IMR-90 (cell line): Measurements from ENCODE around the gene GRB10. TPM values are rescaled to one million over a fixed set of nuclear protein-coding genes. Genes with fewer than 3 reads are reported as not detected.

Source experiments
- ATAC-seq: fragments of 200-7000 bp; cut with Tn5 transposase; 2 replicates; pipeline ENCODE4 v1.9.1; 2020; ENCODE audit warnings: low read depth, mild to moderate bottlenecking, moderate library complexity
- BruUV-seq: library from RNA; stranded (reverse); fragments of 400-500 nt; replicated peaks from 2 replicates; lab custom pipeline; 2021; lab: Mats Ljungman, UMichigan
- CTCF ChIA-PET: fragments of 300-600 bp; formaldehyde crosslinking; extraction: SDS; loops from one replicate; lab custom pipeline; 2021; ENCODE audit warnings: antibody characterized with exemption; lab: Yijun Ruan, JAX
- POLR2A ChIA-PET: fragments of 300-600 bp; sonication (Branson Sonifier 250); formaldehyde crosslinking; loops from one replicate; lab custom pipeline; 2022; ENCODE audit warnings: antibody characterized with exemption; ENCODE audit not compliant: unreplicated experiment; lab: Charles Lee
- DNase-seq: peaks from one replicate; pipeline ENCODE4 v3.0.0; 2013
- H2AFZ ChIP-seq: replicated peaks from 2 replicates; pipeline ENCODE3; 2013; ENCODE audit warnings: low read length, mild to moderate bottlenecking; ENCODE audit not compliant: poor library complexity
- H2AK5ac ChIP-seq: 2 replicates; pipeline ENCODE4 v1.6.1; 2013; ENCODE audit warnings: low read depth, low read length, inconsistent platforms
- H2AK9ac ChIP-seq: replicated peaks from 2 replicates; pipeline ENCODE3; 2013; ENCODE audit warnings: mild to moderate bottlenecking, low read depth, low read length, moderate library complexity; ENCODE audit not compliant: poor library complexity
- H2BK120ac ChIP-seq: 2 replicates; pipeline ENCODE4 v1.6.1; 2013; ENCODE audit warnings: low read depth, low read length, inconsistent platforms
- H2BK15ac ChIP-seq: 3 replicates; pipeline ENCODE4 v1.6.1; 2013; ENCODE audit warnings: low read depth, low read length, inconsistent platforms
- H2BK20ac ChIP-seq: 2 replicates; pipeline ENCODE4 v1.6.1; 2013; ENCODE audit warnings: low read depth, mild to moderate bottlenecking, inconsistent platforms, low read length, moderate library complexity
- H2BK5ac ChIP-seq: 2 replicates; pipeline ENCODE4 v1.6.1; 2013; ENCODE audit warnings: mild to moderate bottlenecking, low read depth, low read length, inconsistent platforms; ENCODE audit not compliant: poor library complexity, severe bottlenecking
- H3K14ac ChIP-seq: replicated peaks from 2 replicates; pipeline ENCODE4 v1.6.1; 2013; ENCODE audit warnings: low read depth, low read length, inconsistent platforms
- H3K18ac ChIP-seq: 2 replicates; pipeline ENCODE4 v1.6.1; 2013; ENCODE audit warnings: low read depth, low read length, control low read depth
- H3K23ac ChIP-seq: 2 replicates; pipeline ENCODE4 v1.6.1; 2013; ENCODE audit warnings: low read depth, low read length, inconsistent platforms
- H3K27ac ChIP-seq: 2 replicates; pipeline ENCODE4 v1.5.1; 2013; ENCODE audit warnings: mild to moderate bottlenecking, control low read depth, low read length; ENCODE audit not compliant: insufficient read depth
- H3K27me3 ChIP-seq: 2 replicates; pipeline ENCODE4 v1.6.1; 2013; ENCODE audit warnings: low read length; ENCODE audit not compliant: control insufficient read depth, insufficient read depth
- H3K36me3 ChIP-seq: 2 replicates; pipeline ENCODE4 v1.6.1; 2013; ENCODE audit warnings: low read length, mixed read lengths; ENCODE audit not compliant: control insufficient read depth, insufficient read depth
- H3K4ac ChIP-seq: 2 replicates; pipeline ENCODE4 v1.6.1; 2013; ENCODE audit warnings: low read depth, low read length, inconsistent platforms
- H3K4me1 ChIP-seq: 2 replicates; pipeline ENCODE4 v1.6.1; 2013; ENCODE audit warnings: low read length, mixed read lengths; ENCODE audit not compliant: control insufficient read depth, insufficient read depth
- H3K4me2 ChIP-seq: 2 replicates; pipeline ENCODE4 v1.6.1; 2013; ENCODE audit warnings: low read depth, mild to moderate bottlenecking, control low read depth, low read length, moderate library complexity
- H3K4me3 ChIP-seq: 2 replicates; pipeline ENCODE4 v1.5.1; 2013; ENCODE audit warnings: low read depth, mild to moderate bottlenecking, control low read depth, low read length, moderate library complexity; ENCODE audit not compliant: insufficient read depth
- H3K56ac ChIP-seq: 2 replicates; pipeline ENCODE4 v1.6.1; 2013; ENCODE audit warnings: low read length, inconsistent platforms; ENCODE audit not compliant: insufficient read depth; ENCODE audit errors: extremely low read depth
- H3K79me1 ChIP-seq, 2 experiments: 2 replicates each; pipeline ENCODE4 v1.6.1; 2013; ENCODE audit warnings: low read length in 2 of 2, inconsistent platforms in 1 of 2, low read depth in 1 of 2
- H3K9ac ChIP-seq: 2 replicates; pipeline ENCODE4 v1.6.1; 2013; ENCODE audit warnings: low read depth, low read length, control low read depth
- H3K9me1 ChIP-seq: 2 replicates; pipeline ENCODE4 v1.6.1; 2013; ENCODE audit warnings: low read length, inconsistent platforms; ENCODE audit not compliant: insufficient read depth
- H3K9me3 ChIP-seq: 2 replicates; pipeline ENCODE4 v1.6.1; 2013; ENCODE audit warnings: low read length; ENCODE audit not compliant: control insufficient read depth, insufficient read depth
- H4K20me1 ChIP-seq: 2 replicates; pipeline ENCODE4 v1.6.1; 2013; ENCODE audit warnings: low read length, inconsistent platforms; ENCODE audit not compliant: insufficient read depth
- H4K5ac ChIP-seq: 2 replicates; pipeline ENCODE4 v1.6.1; 2013; ENCODE audit warnings: mild to moderate bottlenecking, low read depth, low read length, control low read depth
- H4K8ac ChIP-seq, 2 experiments: 2 replicates each; pipeline ENCODE4 v1.6.1; 2013; ENCODE audit warnings: low read depth in 2 of 2, low read length in 2 of 2, control low read depth in 1 of 2, inconsistent platforms in 1 of 2
- H4K91ac ChIP-seq: 2 replicates; pipeline ENCODE4 v1.6.1; 2013; ENCODE audit warnings: low read depth, low read length, inconsistent platforms; ENCODE audit not compliant: insufficient read depth
- BHLHE40 ChIP-seq: fragments of 150-350 bp; IDR thresholded peaks from 2 replicates; pipeline ENCODE4 v1.6.1; 2016; ENCODE audit warnings: mild to moderate bottlenecking, low read depth, low read length
- MXI1 ChIP-seq: IDR thresholded peaks from 2 replicates; pipeline ENCODE4 v1.6.1; 2012; ENCODE audit warnings: low read depth, mild to moderate bottlenecking, low read length, moderate library complexity, borderline replicate concordance
- NFE2L2 ChIP-seq: fragments of 150-350 bp; IDR thresholded peaks from 2 replicates; pipeline ENCODE4 v1.6.1; 2016; ENCODE audit warnings: low read depth, mild to moderate bottlenecking, low read length
- WGBS, 2 experiments: methylation state at CpG; one replicate each; pipeline versions ENCODE4 v1.1.5 to v1.1.7; 2013; ENCODE audit warnings: missing lambda C conversion rate in 2 of 2; ENCODE audit not compliant: insufficient read length in 1 of 2; ENCODE audit errors: extremely low coverage in 2 of 2; 5-methylcytosine and 5-hydroxymethylcytosine counted together
- dilution Hi-C: fragments of 300-500 bp; cut with HindIII; formaldehyde crosslinking; loops from one replicate; pipeline ENCODE4 v1.14.3; 2018; ENCODE audit warnings: low sequenced_read_pairs; ENCODE audit not compliant: unreplicated experiment
- in situ Hi-C: fragments of 300-500 bp; cut with MboI; formaldehyde crosslinking; loops from 3 replicates; pipeline ENCODE4 v1.14.3; 2019; ENCODE audit warnings: low sequenced_read_pairs, inconsistent platforms, mixed read lengths
- intact Hi-C: fragments of 100-400 bp; cut with micrococcal nuclease; formaldehyde crosslinking; loops from 2 replicates; pipeline ENCODE4 v1.10.0; 2022
- polyA plus RNA-seq, 3 experiments: library from polyadenylated mRNA; depleted of rRNA; stranded (reverse); fragments of >200 nt; gene quantifications; 2 replicates each; pipeline ENCODE4 v1.2.3, GENCODE V29; 2012; ENCODE audit warnings: low replicate concordance in 1 of 3
- total RNA-seq: library from RNA; depleted of rRNA; stranded (reverse); fragments of >200 nt; gene quantifications from 2 replicates; pipeline ENCODE4 v1.2.3, GENCODE V29; 2012
- TF ChIP-seq, protein P1 (sequence below): fragments of 150-350 bp; IDR thresholded peaks from 2 replicates; pipeline ENCODE4 v1.6.1; 2017; ENCODE audit warnings: mild to moderate bottlenecking, antibody characterized with exemption, low read length, low read depth
- TF ChIP-seq, protein P2 (sequence below): conservative IDR thresholded peaks from 2 replicates; pipeline ENCODE4 v1.5.1; 2012; ENCODE audit warnings: mild to moderate bottlenecking, low read depth, low read length, improper control_type of control experiment

Gene GRB10
- total and polyA plus RNA-seq, 2 of the 4 experiments (the other 2 are of a cell fraction): 6.3 to 15.1 TPM

DNA sequence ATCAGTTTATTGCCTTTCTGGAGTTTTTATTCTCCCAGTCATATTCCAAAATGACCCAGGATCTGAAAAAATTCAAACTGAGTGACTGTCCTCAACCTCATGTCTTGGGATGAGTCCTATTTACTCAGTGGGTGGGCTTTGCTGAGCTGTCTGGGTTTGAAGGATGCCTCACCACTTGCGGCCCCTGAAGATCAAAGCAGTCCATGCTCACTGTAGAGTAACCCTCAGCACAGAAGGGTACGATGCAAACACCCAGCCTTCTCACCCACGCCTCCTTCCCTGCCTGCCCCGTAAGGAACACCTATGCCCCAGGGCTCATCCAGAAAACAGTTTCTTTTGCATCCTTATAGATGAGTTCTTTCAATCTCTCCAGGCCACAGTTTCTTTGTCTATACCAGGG lies 42.2 kb upstream of the GRB10 start:
- Histone ChIP-seq H3K9ac (no peak overlapping the region), H2AK9ac (no peak overlapping the region), H2BK20ac (no peak overlapping the region), H3K4ac (no peak overlapping the region), H2BK120ac (no peak overlapping the region), H3K4me3 (no peak overlapping the region), H2AFZ (no peak overlapping the region), H3K4me2 (no peak overlapping the region), H4K20me1 (0 out of 2 replicates have a peak, but pooled peaks cover 3% of the 10 kb centered on the region), H3K27ac (no peak overlapping the region), H4K91ac (no peak overlapping the region), H2BK5ac (no peak overlapping the region), H3K14ac (no peak overlapping the region), H4K8ac (no peak overlapping the region), H3K36me3 (no peaks in the 10 kb centered on the region), H3K9me3 (no peaks in the 10 kb centered on the region), H3K9me1 (peaks cover 10% of the 10 kb centered on the region; the same call in 1 of the 2 replicates), H3K4me1 (peaks cover 4% of the 10 kb centered on the region), H3K79me1 (no peaks in the 10 kb centered on the region), H3K56ac (no peak overlapping the region), H3K23ac (no peak overlapping the region), H3K18ac (no peak overlapping the region), H2BK15ac (no peak overlapping the region), H4K5ac (no peak overlapping the region), H2AK5ac (no peak overlapping the region), H3K27me3 (0 out of 2 replicates have a peak, but pooled peaks cover 2% of the 10 kb centered on the region)
- no peak for ATAC-seq
- intact Hi-C loops (no loop called here), in situ Hi-C loops (no loop called here), dilution Hi-C loops (no loop called here)
- no peak for DNase-seq
- ChIA-PET CTCF (no interaction called here), POLR2A (no interaction called here)
- WGBS, 2 experiments: 90% methylated on average over 2 of the region's 4 CpGs; no CpG with 5 or more reads in 1 of the 2 experiments
- BruUV-seq: no TSS peak
- TF ChIP-seq, protein P1, sequence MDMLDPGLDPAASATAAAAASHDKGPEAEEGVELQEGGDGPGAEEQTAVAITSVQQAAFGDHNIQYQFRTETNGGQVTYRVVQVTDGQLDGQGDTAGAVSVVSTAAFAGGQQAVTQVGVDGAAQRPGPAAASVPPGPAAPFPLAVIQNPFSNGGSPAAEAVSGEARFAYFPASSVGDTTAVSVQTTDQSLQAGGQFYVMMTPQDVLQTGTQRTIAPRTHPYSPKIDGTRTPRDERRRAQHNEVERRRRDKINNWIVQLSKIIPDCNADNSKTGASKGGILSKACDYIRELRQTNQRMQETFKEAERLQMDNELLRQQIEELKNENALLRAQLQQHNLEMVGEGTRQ: no peak
- TF ChIP-seq MXI1 (no peak), NFE2L2 (no peak), BHLHE40 (no peak)
- TF ChIP-seq, protein P2, sequence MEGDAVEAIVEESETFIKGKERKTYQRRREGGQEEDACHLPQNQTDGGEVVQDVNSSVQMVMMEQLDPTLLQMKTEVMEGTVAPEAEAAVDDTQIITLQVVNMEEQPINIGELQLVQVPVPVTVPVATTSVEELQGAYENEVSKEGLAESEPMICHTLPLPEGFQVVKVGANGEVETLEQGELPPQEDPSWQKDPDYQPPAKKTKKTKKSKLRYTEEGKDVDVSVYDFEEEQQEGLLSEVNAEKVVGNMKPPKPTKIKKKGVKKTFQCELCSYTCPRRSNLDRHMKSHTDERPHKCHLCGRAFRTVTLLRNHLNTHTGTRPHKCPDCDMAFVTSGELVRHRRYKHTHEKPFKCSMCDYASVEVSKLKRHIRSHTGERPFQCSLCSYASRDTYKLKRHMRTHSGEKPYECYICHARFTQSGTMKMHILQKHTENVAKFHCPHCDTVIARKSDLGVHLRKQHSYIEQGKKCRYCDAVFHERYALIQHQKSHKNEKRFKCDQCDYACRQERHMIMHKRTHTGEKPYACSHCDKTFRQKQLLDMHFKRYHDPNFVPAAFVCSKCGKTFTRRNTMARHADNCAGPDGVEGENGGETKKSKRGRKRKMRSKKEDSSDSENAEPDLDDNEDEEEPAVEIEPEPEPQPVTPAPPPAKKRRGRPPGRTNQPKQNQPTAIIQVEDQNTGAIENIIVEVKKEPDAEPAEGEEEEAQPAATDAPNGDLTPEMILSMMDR: no peak
